Stomach (tissue), 4 donors: ENCODE results near the gene DISC1.

Experiments used
- POLR2AphosphoS5 ChIP-seq, 3 donors: sonication (generic); formaldehyde crosslinking; IDR thresholded peaks; one replicate each; pipeline ENCODE4 v1.6.1; 2016; ENCODE audit warnings: antibody characterized with exemption in 3 of 3
- TF ChIP-seq, protein P1 (sequence below), 7 experiments: fragments of 450-650 bp in 4 of 7; fragments of 200-600 bp in 3 of 7; sonication (generic) in 3 of 7; IDR thresholded peaks; one replicate each; pipeline ENCODE4 v1.5.1; 2016 to 2019; ENCODE audit warnings: antibody characterized with exemption in 7 of 7, control low read depth in 2 of 7, mild to moderate bottlenecking in 1 of 7

DNA sequence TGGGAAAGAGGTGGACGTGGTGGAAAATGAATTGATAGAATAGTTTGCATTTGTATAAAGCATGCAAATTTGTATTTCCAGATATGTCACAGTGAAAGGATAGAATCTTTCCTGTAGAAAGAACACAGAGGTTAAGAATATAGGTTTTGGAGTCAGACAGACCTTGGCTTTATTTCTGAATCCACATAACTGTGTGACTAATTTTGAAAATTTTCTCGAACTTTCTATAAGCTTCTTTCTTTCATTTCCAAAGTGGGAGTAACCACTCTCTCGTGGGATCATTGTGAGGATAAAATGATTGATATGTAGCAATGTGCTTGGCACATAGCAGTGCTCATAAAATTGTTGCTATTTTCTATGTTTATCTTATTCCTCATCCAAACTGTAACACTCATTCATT, 108.8 kb downstream of the DISC1 start:
- TF ChIP-seq, protein P1, sequence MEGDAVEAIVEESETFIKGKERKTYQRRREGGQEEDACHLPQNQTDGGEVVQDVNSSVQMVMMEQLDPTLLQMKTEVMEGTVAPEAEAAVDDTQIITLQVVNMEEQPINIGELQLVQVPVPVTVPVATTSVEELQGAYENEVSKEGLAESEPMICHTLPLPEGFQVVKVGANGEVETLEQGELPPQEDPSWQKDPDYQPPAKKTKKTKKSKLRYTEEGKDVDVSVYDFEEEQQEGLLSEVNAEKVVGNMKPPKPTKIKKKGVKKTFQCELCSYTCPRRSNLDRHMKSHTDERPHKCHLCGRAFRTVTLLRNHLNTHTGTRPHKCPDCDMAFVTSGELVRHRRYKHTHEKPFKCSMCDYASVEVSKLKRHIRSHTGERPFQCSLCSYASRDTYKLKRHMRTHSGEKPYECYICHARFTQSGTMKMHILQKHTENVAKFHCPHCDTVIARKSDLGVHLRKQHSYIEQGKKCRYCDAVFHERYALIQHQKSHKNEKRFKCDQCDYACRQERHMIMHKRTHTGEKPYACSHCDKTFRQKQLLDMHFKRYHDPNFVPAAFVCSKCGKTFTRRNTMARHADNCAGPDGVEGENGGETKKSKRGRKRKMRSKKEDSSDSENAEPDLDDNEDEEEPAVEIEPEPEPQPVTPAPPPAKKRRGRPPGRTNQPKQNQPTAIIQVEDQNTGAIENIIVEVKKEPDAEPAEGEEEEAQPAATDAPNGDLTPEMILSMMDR (IDR thresholded peaks at IDR 0.05), result no peak
- no peak for TF ChIP-seq POLR2AphosphoS5 (IDR thresholded peaks at IDR 0.05)
